HepG2 (cell line): ENCODE measurements around the gene SNPH. TPM values are rescaled to one million over a fixed set of nuclear protein-coding genes. Genes with fewer than 3 reads are reported as not detected.

Experiments
- ATAC-seq: fragments of 200-7000 bp; cut with Tn5 transposase; 3 replicates; pipeline ENCODE4 v1.9.1; 2020; ENCODE audit warnings: mild to moderate bottlenecking, moderate library complexity
- BruUV-seq: library from RNA; stranded (reverse); fragments of 400-500 nt; replicated peaks from 2 replicates; lab custom pipeline; 2021; lab: Mats Ljungman, UMichigan
- CTCF ChIA-PET: fragments of 300-600 bp; formaldehyde crosslinking; extraction: SDS; loops from one replicate; lab custom pipeline; 2021; ENCODE audit warnings: low total read pairs, inconsistent platforms, low intra/inter-chr PET ratio; lab: Yijun Ruan, JAX
- POLR2A ChIA-PET: fragments of 350-600 bp; sonication (Branson Sonifier 250); formaldehyde crosslinking; loops from one replicate; lab custom pipeline; 2020; ENCODE audit warnings: antibody characterized with exemption, inconsistent platforms; lab: Yijun Ruan, JAX
- DNase-seq: peaks from one replicate; pipeline ENCODE4 v3.0.0-alpha.2; 2015; ENCODE audit warnings: low spot score
- FAIRE-seq: peaks from 3 replicates; lab custom pipeline; 2011; peaks lifted over from hg19 to GRCh38; lab: Jason Lieb, UNC
- H2AFZ ChIP-seq: one replicate; pipeline ENCODE4 v1.6.1; 2011; ENCODE audit warnings: low read length, inconsistent platforms
- H3K27ac ChIP-seq: fragments of 300-600 bp; 3 replicates; pipeline ENCODE4 v1.8.0; 2011; ENCODE audit warnings: mixed run types, mild to moderate bottlenecking, mixed read lengths, low read length, inconsistent platforms; ENCODE audit not compliant: insufficient read depth; ENCODE audit errors: extremely low read length
- H3K27me3 ChIP-seq, 2 experiments: fragments of 200-600 bp in 1 of 2; 2 replicates in 1 of 2; 3 replicates in 1 of 2; pipeline versions ENCODE4 v1.6.0 to v1.8.0; 2011; ENCODE audit warnings: low read length in 2 of 2, mild to moderate bottlenecking in 2 of 2, moderate library complexity in 2 of 2, inconsistent platforms in 1 of 2; ENCODE audit not compliant: insufficient read depth in 2 of 2, control insufficient read depth in 1 of 2
- H3K36me3 ChIP-seq, 2 experiments: fragments of 200-600 bp in 1 of 2; replicated peaks in 1 of 2; 2 replicates in 1 of 2; 3 replicates in 1 of 2; pipeline versions ENCODE4 v1.5.1 to v1.8.0; 2011; ENCODE audit warnings: low read length in 2 of 2, inconsistent platforms in 1 of 2; ENCODE audit not compliant: insufficient read depth in 2 of 2, control insufficient read depth in 1 of 2
- H3K4me1 ChIP-seq: 2 replicates; pipeline ENCODE4 v1.5.1; 2012; ENCODE audit warnings: low read length, inconsistent platforms; ENCODE audit not compliant: insufficient read depth
- H3K4me2 ChIP-seq: 2 replicates; pipeline ENCODE4 v1.6.0; 2011; ENCODE audit warnings: low read depth, low read length, inconsistent platforms
- H3K4me3 ChIP-seq, 3 experiments: fragments of 200-600 bp in 1 of 3; sonication (generic), shearing (Covaris generic) in 1 of 3; replicated peaks in 1 of 3; 2 replicates each; pipeline ENCODE4 v1.5.1; 2011 to 2016; ENCODE audit warnings: low read length in 3 of 3, inconsistent platforms in 2 of 3, low read depth in 2 of 3, mild to moderate bottlenecking in 2 of 3, control low read depth in 1 of 3, mixed read lengths in 1 of 3; ENCODE audit not compliant: insufficient read depth in 1 of 3
- H3K79me2 ChIP-seq: one replicate; pipeline ENCODE4 v1.6.1; 2011; ENCODE audit warnings: low read length, inconsistent platforms; ENCODE audit not compliant: insufficient read depth
- H3K9ac ChIP-seq: 2 replicates; pipeline ENCODE4 v1.6.0; 2011; ENCODE audit warnings: mild to moderate bottlenecking, low read depth, low read length, inconsistent platforms; ENCODE audit not compliant: insufficient read depth
- H3K9me3 ChIP-seq: 2 replicates; pipeline ENCODE4 v1.5.1; 2012; ENCODE audit warnings: mild to moderate bottlenecking, low read length
- H4K20me1 ChIP-seq: 2 replicates; pipeline ENCODE4 v1.6.0; 2011; ENCODE audit warnings: inconsistent platforms, mild to moderate bottlenecking, low read length, moderate library complexity; ENCODE audit not compliant: insufficient read depth
- HOXA9 ChIP-seq: sonication (generic); formaldehyde crosslinking; IDR thresholded peaks from 2 replicates; pipeline ENCODE4 v1.8.1; 2022; ENCODE audit warnings: missing genetic modification reagents, mild to moderate bottlenecking, moderate library complexity, borderline replicate concordance
- RBM22 ChIP-seq: fragments of 200-400 bp; formaldehyde crosslinking; optimal IDR thresholded peaks from 2 replicates; pipeline ENCODE3; 2017; ENCODE audit warnings: mild to moderate bottlenecking, low read length, moderate library complexity
- REST ChIP-seq, 2 experiments: IDR thresholded peaks; 2 replicates each; pipeline ENCODE4 v1.6.1; 2011 to 2012; ENCODE audit warnings: low read length in 2 of 2, borderline replicate concordance in 1 of 2, low read depth in 1 of 2, mild to moderate bottlenecking in 1 of 2, moderate library complexity in 1 of 2
- REXO4 ChIP-seq: sonication (generic); formaldehyde crosslinking; IDR thresholded peaks from 2 replicates; pipeline ENCODE4 v1.8.0; 2022; ENCODE audit warnings: missing genetic modification reagents, mild to moderate bottlenecking, borderline replicate concordance
- TGIF2 ChIP-seq: IDR thresholded peaks from 2 replicates; pipeline ENCODE4 v1.6.1; 2016; ENCODE audit warnings: control low read depth, missing compliant biosample characterization
- ZBED4 ChIP-seq: sonication (generic); formaldehyde crosslinking; IDR thresholded peaks from 2 replicates; pipeline ENCODE4 v1.4.0; 2020; ENCODE audit warnings: missing genetic modification reagents, borderline replicate concordance
- ZNF280B ChIP-seq: sonication (generic); formaldehyde crosslinking; IDR thresholded peaks from 2 replicates; pipeline ENCODE4 v1.5.0; 2020; ENCODE audit warnings: missing genetic modification reagents, mild to moderate bottlenecking, borderline replicate concordance
- ZNF326 ChIP-seq: sonication (generic); formaldehyde crosslinking; IDR thresholded peaks from 2 replicates; pipeline ENCODE4 v1.4.0; 2020; ENCODE audit warnings: missing genetic modification reagents, borderline replicate concordance
- ZNF460 ChIP-seq: sonication (generic); formaldehyde crosslinking; IDR thresholded peaks from 2 replicates; pipeline ENCODE4 v1.5.1; 2020; ENCODE audit warnings: missing genetic modification reagents, mild to moderate bottlenecking, borderline replicate concordance
- ZNF770 ChIP-seq: sonication (generic); formaldehyde crosslinking; IDR thresholded peaks from 2 replicates; pipeline ENCODE4 v1.5.0; 2020; ENCODE audit warnings: mild to moderate bottlenecking, missing genetic modification reagents
- WGBS: methylation state at CpG from one replicate; pipeline ENCODE4 v1.1.6; 2017; ENCODE audit warnings: low lambda C conversion rate; 5-methylcytosine and 5-hydroxymethylcytosine counted together
- in situ Hi-C: cut with HindIII; loops from 2 replicates; pipeline ENCODE4 v1.10.0; 2017; ENCODE audit warnings: low pct_unique_long_range_greater_than_20kb; ENCODE audit not compliant: extremely low pct_ligation_motif_present
- intact Hi-C: fragments of 100-400 bp; cut with micrococcal nuclease; formaldehyde crosslinking; loops from one replicate; pipeline ENCODE4 v1.10.0; 2022; ENCODE audit not compliant: unreplicated experiment
- polyA plus RNA-seq, 8 experiments: library from polyadenylated mRNA; depleted of rRNA in 3 of 8; stranded (reverse) in 7 of 8; unstranded in 1 of 8; fragments of >200 nt; fragmentation: Illumina TruSeq in 4 of 8; extraction: Trizol in 4 of 8; gene quantifications; 2 replicates each; pipeline versions ENCODE4 v1.2.1 to v1.2.3, GENCODE V29; 2011 to 2016; ENCODE audit warnings: low read depth in 4 of 8, missing spikeins in 1 of 8, mixed read lengths in 1 of 8; ENCODE audit not compliant: insufficient read depth in 1 of 8
- total RNA-seq, 5 experiments: library from RNA; depleted of rRNA; stranded (reverse); fragments of >200 nt; fragmentation: Illumina TruSeq; extraction: Trizol; gene quantifications; 2 replicates each; pipeline ENCODE4 v1.2.3, GENCODE V29; 2016; ENCODE audit warnings: low read depth in 1 of 5

SNPH gene
- total and polyA plus RNA-seq, 2 of the 13 experiments (the other 11 are each of a cell fraction or from before 2014, with no cell fraction given), result 0.09 TPM; not detected in 1

GRCh38 chr20:1331101-1331500, 65.0 kb downstream of the SNPH start (continued):
- TF ChIP-seq ZBED4 (CRISPR knock-in tag), result no peak
- peak; percentile 19; the same call in 1 of the 2 replicates for TF ChIP-seq ZNF280B (CRISPR knock-in tag)
- TF ChIP-seq REXO4 (CRISPR knock-in tag), result no peak
- TF ChIP-seq HOXA9 (CRISPR knock-in tag), result no peak
- TF ChIP-seq TGIF2, result no peak
- TF ChIP-seq RBM22, result peak; percentile 19

- ChIA-PET POLR2A (no interaction called here), CTCF (no interaction called here)
- peaks cover 58% of the 10 kb centered on the region for H3K4me1 ChIP-seq
- intact Hi-C loops (no loop called here), in situ Hi-C loops (no loop called here)
- H4K20me1 ChIP-seq, result peaks cover 9% of the 10 kb centered on the region; the same call in 1 of the 2 replicates
- no peak overlapping the region for H2AFZ ChIP-seq
- no peak overlapping the region for H3K4me2 ChIP-seq
- H3K4me3 ChIP-seq, result no peak overlapping the region
- peaks cover 33% of the 10 kb centered on the region for H3K79me2 ChIP-seq
- H3K36me3 ChIP-seq, result peaks cover 8 to 13% of the 10 kb centered on the region in 2 experiments; a peak in 3 of 5 replicates
- DNase-seq (no peak), FAIRE-seq (no peak), ATAC-seq (no peak)
- H3K27ac ChIP-seq, result no peak overlapping the region
- WGBS, result 97% methylated on average over 6 of the region's 6 CpGs
- no peaks in the 10 kb centered on the region for H3K9me3 ChIP-seq
- no peak overlapping the region for H3K9ac ChIP-seq
- no TSS peak for BruUV-seq
- no peaks in the 10 kb centered on the region for H3K27me3 ChIP-seq
- peak; percentile 20; the same call in 1 of the 2 replicates for TF ChIP-seq ZNF460 (CRISPR knock-in tag)
- TF ChIP-seq ZNF326, result peak; percentile 58; the same call in 1 of the 2 replicates
- no peak for TF ChIP-seq REST (IDR thresholded peaks at IDR 0.05; ENCODE audit: borderline replicate concordance in 1 of 2, low read depth in 1 of 2, low read length in 2 of 2)
- TF ChIP-seq ZNF770 (CRISPR knock-in tag), result peak; percentile 92
Measured at GRCh38 chr20:1331801-1332453, 65.8 kb downstream of the SNPH start.
